Body of pancreas (tissue), 4 donors: ENCODE results near the gene ZBED6.

Experiments used
- POLR2A ChIP-seq, 3 donors: fragments of 450-650 bp; IDR thresholded peaks; one replicate each; pipeline ENCODE4 v1.6.1; 2016; ENCODE audit warnings: antibody characterized with exemption in 3 of 3, mild to moderate bottlenecking in 2 of 3
- TF ChIP-seq, protein P1 (sequence below), 7 experiments: fragments of 450-650 bp in 4 of 7; fragments of 200-600 bp in 3 of 7; sonication (generic) in 3 of 7; IDR thresholded peaks; one replicate each; pipeline ENCODE4 v1.5.1; 2016 to 2019; ENCODE audit warnings: antibody characterized with exemption in 7 of 7

DNA sequence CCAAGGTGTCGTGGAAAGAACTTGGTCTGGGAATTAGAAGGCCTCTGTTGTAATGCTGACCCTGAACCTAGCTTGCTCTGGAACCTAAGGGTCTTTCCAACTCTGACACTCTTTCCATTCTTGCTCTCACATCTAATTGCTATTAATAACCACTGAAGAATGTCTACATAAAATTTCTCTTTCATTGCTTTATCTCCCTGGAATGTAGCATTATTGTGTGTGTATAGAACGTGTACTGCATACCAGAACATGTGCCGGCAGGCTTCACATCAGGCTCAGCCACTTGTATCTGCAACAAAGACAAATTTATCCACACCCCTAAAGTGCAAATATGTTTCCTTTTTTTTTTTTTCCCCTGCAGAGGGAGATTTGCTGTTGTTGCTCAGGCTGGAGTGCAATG, 44.4 kb upstream of the ZBED6 start:
- TF ChIP-seq, protein P1, sequence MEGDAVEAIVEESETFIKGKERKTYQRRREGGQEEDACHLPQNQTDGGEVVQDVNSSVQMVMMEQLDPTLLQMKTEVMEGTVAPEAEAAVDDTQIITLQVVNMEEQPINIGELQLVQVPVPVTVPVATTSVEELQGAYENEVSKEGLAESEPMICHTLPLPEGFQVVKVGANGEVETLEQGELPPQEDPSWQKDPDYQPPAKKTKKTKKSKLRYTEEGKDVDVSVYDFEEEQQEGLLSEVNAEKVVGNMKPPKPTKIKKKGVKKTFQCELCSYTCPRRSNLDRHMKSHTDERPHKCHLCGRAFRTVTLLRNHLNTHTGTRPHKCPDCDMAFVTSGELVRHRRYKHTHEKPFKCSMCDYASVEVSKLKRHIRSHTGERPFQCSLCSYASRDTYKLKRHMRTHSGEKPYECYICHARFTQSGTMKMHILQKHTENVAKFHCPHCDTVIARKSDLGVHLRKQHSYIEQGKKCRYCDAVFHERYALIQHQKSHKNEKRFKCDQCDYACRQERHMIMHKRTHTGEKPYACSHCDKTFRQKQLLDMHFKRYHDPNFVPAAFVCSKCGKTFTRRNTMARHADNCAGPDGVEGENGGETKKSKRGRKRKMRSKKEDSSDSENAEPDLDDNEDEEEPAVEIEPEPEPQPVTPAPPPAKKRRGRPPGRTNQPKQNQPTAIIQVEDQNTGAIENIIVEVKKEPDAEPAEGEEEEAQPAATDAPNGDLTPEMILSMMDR (IDR thresholded peaks at IDR 0.05): no peak
- no peak for TF ChIP-seq POLR2A (IDR thresholded peaks at IDR 0.05)
